ENCODE measurements around the gene RABEP1.
"Not testable (repeated sequence)": the region's sequence is repeated elsewhere in the genome, so short reads cannot be mapped to it uniquely, and the experiment has no call there.

RABEP1 gene

DNA sequence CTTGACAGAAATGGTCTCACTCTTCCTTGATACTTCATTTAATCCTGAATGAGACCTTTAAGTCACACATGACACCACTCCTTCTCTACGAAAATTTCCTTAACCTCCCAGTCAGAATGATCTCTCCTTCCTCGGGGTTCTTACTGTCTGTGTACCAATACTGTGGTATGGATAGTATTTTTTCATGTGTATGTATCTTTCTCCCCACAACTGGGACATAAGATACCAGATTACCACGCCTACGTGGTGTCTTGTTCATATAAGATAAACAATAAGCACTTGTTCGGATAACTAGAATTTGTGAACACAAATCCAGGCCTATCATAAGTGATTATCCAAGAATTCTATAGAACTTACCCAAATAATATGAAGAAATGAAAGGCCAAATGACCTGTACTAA, 126.1 kb downstream of the RABEP1 start:
- H3K4me3 ChIP-seq (ENCODE audit: low read length): no peak overlapping the region
- no peak for DNase-seq (ENCODE audit: low read depth, low spot score)

DNA sequence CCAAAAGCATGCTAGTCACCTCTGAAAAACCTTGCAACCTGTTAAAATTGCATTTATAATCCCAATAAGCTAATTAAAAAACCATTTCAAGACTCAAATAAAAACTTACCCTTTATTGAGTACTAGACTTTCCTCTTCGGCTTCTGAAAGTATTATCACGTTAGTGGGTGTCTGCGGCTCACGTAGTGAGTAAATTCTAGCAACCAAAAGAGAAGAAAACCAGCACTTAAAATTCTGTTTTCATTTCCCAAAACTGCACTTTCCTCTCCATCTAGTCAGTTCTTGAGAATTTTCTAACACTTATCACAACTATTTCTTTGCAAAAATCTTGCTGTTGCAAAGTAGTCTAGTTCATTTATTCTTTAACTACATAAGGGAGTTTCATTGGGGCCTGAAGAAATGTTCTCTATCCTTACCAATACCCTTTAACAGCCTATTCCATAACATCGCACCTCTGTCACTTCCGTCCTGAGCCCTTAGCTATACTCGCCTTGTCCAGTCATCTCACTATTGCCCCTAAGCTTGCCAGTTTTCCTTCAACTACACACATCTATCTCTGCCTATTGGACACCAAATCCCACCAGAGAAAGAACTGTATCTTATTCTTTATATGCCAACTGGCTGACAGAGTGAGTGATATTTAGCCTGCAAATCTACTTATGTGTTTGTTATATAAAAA, 128.6 kb downstream of the RABEP1 start:
- DNase-seq (ENCODE audit: low read depth, low spot score): no peak
- no peak overlapping the region for H3K4me3 ChIP-seq (ENCODE audit: low read length)

DNA sequence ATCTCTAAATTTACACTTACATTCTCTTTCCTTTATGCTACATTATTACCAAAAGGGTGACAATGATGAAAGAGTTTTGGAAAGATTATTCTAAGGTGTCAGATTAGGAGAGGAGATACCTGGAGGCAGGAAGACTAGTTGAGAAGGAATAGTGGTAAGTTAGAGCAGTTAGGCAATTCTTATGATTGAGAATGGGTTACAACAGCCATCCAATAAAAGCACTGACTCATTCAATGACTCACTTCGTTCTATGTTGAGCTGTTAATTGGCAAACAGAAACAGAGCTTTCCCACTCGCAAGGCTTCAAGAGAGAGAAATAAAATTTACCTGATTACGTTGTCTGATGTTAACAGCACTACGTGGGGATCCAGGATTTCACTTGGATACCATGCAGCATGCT, 131.6 kb downstream of the RABEP1 start:
- no peak for DNase-seq (ENCODE audit: low read depth, low spot score)
- no peak overlapping the region for H3K4me3 ChIP-seq (ENCODE audit: low read length)

DNA sequence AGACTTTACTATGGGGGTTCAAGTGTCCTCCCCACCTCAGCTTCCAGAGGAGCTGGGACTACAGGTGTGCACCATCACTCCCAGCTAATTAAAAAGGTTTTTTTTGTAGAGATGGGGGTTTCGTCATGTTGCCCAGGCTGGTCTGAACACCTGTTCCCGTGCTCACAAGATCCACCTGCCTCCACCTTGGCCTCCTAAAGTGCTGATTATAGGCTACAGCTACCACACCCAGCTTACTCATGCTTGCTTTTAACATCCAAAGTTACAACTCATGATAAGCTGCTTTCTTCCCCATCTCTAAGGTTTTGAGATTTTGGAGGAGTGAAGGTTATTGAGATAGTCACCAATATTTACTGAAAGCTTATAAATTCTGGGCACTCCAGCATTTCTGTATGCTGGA, 134.8 kb downstream of the RABEP1 start:
- DNase-seq (ENCODE audit: low read depth, low spot score): no peak
- no peak overlapping the region for H3K4me3 ChIP-seq (ENCODE audit: low read length)

DNA sequence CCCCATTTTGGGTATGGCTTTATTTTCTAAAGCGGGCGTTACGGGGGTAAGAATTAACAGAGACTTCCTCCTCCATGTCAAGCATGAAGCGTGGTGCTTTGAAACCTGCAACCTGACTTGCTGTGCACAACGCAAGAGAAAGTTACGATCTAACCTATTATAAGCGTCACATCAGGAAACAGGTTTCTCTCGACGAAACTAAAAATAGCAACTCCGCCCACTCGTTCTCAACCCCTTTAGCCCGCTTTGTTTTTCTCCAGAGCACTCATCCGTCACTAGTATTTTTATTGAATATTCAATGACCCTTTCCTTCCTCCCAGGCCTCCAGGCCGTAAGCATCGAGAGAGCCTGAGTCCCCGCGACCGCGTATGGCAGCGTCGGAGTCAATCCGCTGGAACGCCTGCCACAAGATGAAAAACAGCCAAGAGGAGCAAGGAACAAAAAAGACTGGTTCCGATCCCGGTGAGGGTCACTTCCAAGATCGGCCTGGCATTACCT, 136.8 kb downstream of the RABEP1 start:
- H3K4me3 ChIP-seq (ENCODE audit: low read length): peak overlapping the region; percentile 90
- peak; percentile 67 for DNase-seq (ENCODE audit: low read depth, low spot score)

DNA sequence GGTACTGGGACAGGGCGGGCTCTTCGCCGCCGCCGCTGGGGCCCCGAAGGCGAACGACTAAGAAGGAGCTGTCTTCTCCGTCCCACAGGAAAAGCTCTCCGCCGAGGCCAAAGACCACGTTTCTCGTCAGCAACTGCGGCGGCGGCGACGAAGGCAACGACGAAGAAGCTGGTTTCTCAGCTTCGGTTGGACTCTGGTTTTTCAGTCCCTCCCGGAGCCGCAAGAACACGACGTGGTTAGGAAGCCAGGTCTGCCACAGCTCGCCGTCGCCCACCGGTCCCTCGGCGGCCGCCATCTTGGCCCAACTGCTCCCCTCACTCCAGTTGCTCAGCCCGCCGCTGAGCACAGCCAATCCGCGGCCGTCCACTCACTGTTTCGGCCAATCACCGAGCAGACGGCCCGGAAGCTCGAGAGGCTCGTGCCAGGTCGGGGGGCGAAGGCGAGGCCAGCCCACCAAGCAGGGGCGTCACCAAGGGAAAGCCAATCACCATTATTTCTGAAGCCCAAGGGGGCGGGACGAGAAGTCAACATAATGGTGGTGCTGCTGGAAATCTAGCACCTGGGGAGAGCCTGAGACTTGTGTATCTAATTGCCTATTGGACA, 137.4 kb downstream of the RABEP1 start, which contains the start of gene NUP88:
TSS of gene NUP88 (minus strand) at position 307 of the 603 bp plus-strand sequence. CDS start at position 295, 12 bp downstream.
- peak within 1 kb of the TSS; percentile 90 for H3K4me3 ChIP-seq (ENCODE audit: low read length)
- DNase-seq (ENCODE audit: low read depth, low spot score): peak; percentile 97

DNA sequence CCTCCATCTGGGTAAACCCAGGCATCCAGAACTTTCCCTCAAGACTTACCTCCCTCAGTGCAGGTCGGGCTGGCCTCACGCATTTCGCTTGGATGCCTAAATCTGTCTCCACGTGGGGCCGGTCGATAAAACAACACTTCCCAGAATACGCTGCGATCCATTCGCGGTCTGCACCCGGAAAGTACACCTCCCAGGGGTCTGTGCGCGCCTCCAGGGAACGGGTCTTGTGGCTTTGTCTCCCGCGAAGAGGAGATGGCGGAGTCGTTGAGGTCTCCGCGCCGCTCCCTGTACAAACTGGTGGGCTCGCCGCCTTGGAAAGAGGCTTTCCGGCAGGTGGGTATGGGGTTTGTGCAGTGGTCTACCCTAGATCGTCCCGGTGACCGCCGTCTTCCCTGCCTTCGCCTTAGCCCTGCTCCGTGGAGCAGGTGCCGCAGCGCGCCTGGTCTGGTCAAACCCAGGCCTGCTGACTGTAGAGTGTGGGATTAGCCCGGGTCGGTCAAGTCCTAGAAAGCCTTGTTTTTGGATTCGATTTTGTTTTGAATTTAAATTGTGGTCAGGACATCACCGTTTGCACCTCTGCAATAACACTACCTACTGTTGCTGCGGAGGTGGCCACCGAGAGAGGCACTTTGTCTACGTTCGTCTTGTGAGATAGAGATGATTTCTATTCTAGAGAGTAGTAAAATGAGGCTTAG, 138.0 kb downstream of the RABEP1 start, which contains the start of gene RPAIN:
TSS of gene RPAIN (plus strand) at position 224 of the 695 bp plus-strand sequence. CDS start at position 253, 29 bp downstream.
- H3K4me3 ChIP-seq (ENCODE audit: low read length): peak within 1 kb of the TSS; percentile 90
- DNase-seq (ENCODE audit: low read depth, low spot score): peak; percentile 90

DNA sequence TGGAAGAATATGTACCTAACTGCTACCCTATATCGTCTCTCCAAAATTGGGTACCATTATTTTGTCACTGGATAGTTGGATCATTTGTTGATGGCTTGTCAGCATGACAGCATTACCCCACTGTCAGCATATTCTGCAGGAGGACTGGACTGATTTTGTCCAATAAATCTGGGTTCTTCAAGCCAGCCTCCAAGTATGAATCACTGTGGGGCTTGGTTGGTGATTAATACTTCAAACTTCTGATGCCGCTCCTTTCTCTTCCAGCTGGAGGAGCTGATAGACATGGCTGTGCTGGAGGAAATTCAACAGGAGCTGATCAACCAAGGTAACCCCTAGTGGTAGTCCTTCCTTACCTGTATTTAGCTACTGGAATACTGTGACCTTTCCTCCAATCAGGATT, 140.4 kb downstream of the RABEP1 start:
- no peak for DNase-seq (ENCODE audit: low read depth, low spot score)
- H3K4me3 ChIP-seq (ENCODE audit: low read length): no peak overlapping the region

DNA sequence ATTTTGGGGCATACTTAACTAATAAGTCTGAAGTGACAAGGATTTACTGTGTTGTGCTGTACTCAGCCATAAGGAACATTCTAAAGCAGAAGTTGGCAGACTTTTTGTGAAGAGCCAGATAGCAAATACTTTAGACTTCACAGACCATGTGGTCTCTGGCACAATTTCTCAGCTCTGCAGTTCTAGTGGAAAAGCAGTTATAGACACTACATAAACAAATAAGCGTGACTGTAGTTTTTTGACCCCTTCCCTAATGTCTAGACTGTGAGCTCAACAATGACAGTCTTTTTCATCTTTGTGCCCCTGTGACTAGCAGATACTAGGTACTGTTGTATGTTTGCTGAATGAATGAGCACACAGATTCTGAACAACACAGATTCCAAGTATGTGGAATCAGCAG, 142.8 kb downstream of the RABEP1 start:
- H3K4me3 ChIP-seq (ENCODE audit: low read length): no peak overlapping the region
- DNase-seq (ENCODE audit: low read depth, low spot score): no peak

DNA sequence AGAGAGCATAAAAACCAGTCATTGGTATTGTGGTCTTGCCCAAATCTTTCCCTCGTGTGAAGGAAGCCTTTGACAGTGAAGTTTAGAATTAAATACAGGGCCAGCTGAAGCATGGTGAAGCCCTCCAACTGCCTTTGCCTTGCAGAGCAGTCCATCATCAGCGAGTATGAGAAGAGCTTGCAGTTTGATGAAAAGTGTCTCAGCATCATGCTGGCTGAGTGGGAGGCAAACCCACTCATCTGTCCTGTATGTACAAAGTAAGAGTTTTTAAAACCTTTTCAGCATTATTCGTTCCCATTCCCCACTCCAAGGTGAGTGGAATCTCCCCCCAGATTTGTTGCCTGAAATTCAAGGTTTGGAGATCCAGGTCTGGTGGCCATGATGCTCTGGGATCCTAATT, 143.7 kb downstream of the RABEP1 start:
- DNase-seq (ENCODE audit: low read depth, low spot score): no peak
- H3K4me3 ChIP-seq (ENCODE audit: low read length): no peak overlapping the region

DNA sequence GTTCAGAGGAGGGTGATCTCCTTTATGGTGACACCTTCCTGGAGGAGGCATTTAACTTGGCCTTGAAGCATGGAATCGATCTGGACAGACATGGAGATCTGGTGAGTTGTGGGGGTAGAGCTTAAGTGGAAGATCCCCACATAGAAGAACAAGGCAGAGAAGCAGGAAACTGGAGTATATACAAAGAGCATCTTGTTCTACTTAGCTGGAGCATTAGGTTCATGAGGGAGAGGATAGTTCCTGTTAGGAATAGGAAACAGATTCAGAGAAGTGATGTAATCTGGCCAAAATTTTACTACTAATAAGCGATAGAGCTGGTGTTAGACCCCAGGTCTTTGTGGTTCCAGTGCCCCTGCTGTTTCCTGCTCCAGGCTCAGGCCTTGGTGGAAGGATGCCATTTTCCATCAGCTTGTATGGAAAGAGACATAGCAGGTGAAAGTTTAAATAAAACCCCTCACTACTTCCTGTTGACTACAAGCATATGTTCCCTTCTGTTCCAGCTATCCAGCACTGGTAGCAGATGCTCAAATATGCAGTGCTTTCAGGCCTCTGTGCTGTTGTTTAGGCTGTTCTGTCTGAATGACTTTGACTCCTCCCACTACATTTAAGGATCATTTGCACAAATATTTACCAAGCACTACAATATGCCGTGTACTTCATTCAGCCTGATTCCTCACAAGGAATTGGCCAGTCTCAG, 147.3 kb downstream of the RABEP1 start:
- DNase-seq (ENCODE audit: low read depth, low spot score): no peak
- H3K4me3 ChIP-seq (ENCODE audit: low read length): no peak overlapping the region

DNA sequence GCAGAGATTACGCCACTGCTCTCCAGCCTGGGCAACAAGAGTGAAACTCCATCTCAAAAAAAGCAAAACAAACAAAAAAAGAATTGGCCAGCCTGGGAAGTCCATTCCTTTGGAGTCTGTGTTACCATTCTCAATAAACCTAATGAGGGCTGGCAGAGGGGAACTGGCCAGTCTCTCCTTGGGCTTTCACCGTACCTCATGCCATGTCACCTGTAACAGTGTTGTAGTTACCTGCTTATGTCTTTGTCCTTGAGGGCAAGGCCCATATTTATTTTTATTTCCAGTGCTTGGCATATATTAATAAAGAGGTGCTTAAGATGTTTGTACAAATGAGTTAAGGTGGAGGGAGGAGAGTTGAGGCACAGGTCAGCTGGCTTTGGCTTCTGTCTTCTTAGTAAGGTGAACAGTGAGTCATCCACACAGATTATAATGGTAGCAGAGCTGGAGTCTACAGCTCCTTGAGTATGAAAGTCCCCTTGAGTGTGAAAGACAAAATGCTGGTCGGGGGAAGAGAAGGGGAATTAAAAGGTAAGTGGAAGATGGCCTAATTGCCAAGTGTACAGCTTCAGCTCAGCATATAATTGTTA, 148.4 kb downstream of the RABEP1 start:
- no peak overlapping the region for H3K4me3 ChIP-seq (ENCODE audit: low read length)
- DNase-seq (ENCODE audit: low read depth, low spot score): no peak

DNA sequence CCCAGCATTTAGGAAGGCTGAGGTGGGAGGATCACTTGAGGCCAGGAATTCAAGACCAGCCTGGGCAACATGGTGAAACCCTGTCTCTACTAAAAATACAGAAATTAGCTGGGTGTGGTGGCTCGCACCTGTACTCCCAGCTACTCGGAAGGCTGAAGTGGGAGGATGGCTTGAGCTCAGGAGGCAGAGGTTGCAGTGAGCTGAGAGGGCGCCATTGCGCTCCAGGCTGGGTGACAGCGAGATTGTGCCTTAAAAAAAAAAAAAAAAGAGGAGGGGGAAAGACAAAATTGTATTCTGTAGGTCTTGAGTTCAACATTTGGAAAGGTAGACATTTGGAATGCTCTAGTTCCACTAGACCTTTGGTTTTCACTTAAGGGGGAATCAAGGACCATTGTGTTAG, 149.2 kb downstream of the RABEP1 start:
- not testable (repeated sequence) for H3K4me3 ChIP-seq (ENCODE audit: low read length); DNase-seq (ENCODE audit: low read depth, low spot score)

DNA sequence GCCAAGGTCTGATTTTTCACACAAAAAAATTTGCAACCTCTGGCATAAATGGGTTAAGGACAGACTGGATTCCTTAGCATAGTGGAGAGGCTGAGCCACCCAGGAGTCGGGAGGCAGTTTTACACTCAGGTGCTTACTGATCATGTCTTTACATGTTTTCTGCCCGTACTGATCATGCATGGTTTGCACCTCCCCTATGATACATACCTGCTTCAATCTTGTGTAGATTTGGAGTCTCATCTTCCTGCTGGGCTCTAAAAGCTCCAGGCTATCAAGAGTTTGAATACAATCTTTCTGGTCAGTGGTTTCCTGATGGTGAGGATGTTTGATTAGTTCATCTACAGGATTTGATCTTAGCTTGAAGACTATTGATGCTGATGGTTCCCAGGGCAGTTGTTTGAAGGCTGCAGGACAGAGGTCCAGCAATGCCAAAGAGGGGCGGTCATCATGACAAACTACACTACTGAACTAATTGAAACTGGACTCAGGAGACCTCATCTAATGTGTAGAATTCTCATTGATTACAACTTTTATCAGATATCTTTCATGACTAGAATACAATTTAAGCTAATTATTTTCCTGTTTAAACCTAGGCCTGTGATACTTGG, 150.0 kb downstream of the RABEP1 start:
- H3K4me3 ChIP-seq (ENCODE audit: low read length): no peak overlapping the region
- no peak for DNase-seq (ENCODE audit: low read depth, low spot score)

DNA sequence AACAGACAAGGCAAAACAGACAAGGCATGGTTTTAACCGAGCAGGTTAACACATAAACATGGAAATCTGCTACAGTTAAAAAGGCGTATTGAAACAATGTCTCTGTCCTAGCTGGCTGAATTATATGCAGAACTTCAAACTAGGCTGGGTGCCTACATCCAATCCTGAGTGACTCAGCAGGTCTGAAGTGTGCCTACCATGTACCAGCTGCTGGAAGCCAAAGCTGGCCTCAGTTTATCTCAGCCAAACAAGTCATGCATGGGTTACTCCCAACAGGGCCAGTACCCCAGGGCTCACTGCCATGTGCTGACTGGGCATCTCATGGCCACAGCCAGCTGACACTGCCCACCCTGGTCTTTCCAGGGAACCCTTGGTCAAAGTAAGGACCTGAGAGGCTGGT, 152.9 kb downstream of the RABEP1 start:
- H3K4me3 ChIP-seq (ENCODE audit: low read length): no peak overlapping the region
- DNase-seq (ENCODE audit: low read depth, low spot score): no peak
